HUES48 (cell line): ENCODE results near the gene PLSCR1.
A peak's percentile ranks its signal among the peaks of the same experiment; 100 is the strongest.

ENCODE experiments used
- H3K27ac ChIP-seq: one replicate; pipeline ENCODE4 v1.7.0; 2013; ENCODE audit warnings: low read depth, low read length, inconsistent platforms
- H3K27me3 ChIP-seq: 2 replicates; pipeline ENCODE4 v1.6.1; 2013; ENCODE audit warnings: mild to moderate bottlenecking, low read length; ENCODE audit not compliant: control insufficient read depth, insufficient read depth
- H3K36me3 ChIP-seq: 2 replicates; pipeline ENCODE4 v1.6.1; 2013; ENCODE audit warnings: low read length; ENCODE audit not compliant: control insufficient read depth, insufficient read depth
- H3K4me1 ChIP-seq: 2 replicates; pipeline ENCODE4 v1.6.1; 2013; ENCODE audit warnings: mild to moderate bottlenecking, low read length; ENCODE audit not compliant: control insufficient read depth, insufficient read depth
- H3K4me3 ChIP-seq: 2 replicates; pipeline ENCODE4 v1.5.1; 2013; ENCODE audit warnings: mild to moderate bottlenecking, low read depth, low read length
- H3K9ac ChIP-seq: 2 replicates; pipeline ENCODE4 v1.6.1; 2013; ENCODE audit warnings: mild to moderate bottlenecking, low read depth, low read length, moderate library complexity
- H3K9me3 ChIP-seq: 2 replicates; pipeline ENCODE4 v1.6.1; 2013; ENCODE audit warnings: low read length; ENCODE audit not compliant: control insufficient read depth, insufficient read depth

PLSCR1 gene

GRCh38 chr3:146550070-146550615, 5.7 kb upstream of the PLSCR1 start:
- Histone ChIP-seq H3K27ac (no peak overlapping the region), H3K27me3 (no peaks in the 10 kb centered on the region), H3K36me3 (no peaks in the 10 kb centered on the region), H3K9ac (no peak overlapping the region), H3K4me3 (no peak overlapping the region), H3K9me3 (no peaks in the 10 kb centered on the region), H3K4me1 (peaks cover 25% of the 10 kb centered on the region)

- Histone ChIP-seq H3K9ac (no peak overlapping the region), H3K27ac (no peak overlapping the region), H3K4me1 (peaks cover 35% of the 10 kb centered on the region), H3K4me3 (no peak overlapping the region), H3K9me3 (no peaks in the 10 kb centered on the region), H3K36me3 (no peaks in the 10 kb centered on the region), H3K27me3 (no peaks in the 10 kb centered on the region)
Measured at GRCh38 chr3:146547235-146547835, 2.9 kb upstream of the PLSCR1 start.

- H3K4me1 ChIP-seq = peaks cover 41% of the 10 kb centered on the region
Measured at GRCh38 chr3:146546366-146546965, 2.1 kb upstream of the PLSCR1 start.

GRCh38 chr3:146544929-146545528, 622 bp upstream of the PLSCR1 start:
- H3K36me3 ChIP-seq = 0 out of 2 replicates have a peak, but pooled peaks cover 5% of the 10 kb centered on the region
- H3K9ac ChIP-seq = peak overlapping the region; percentile 58
- peak overlapping the region; percentile 67 for H3K4me3 ChIP-seq
- H3K27ac ChIP-seq = peak overlapping the region; percentile 87
- peaks cover 38% of the 10 kb centered on the region for H3K4me1 ChIP-seq
- no peaks in the 10 kb centered on the region for H3K27me3 ChIP-seq
- no peaks in the 10 kb centered on the region for H3K9me3 ChIP-seq

More at GRCh38 chr3:146546366-146546965, 2.1 kb upstream of the PLSCR1 start:
- no peaks in the 10 kb centered on the region for H3K9me3 ChIP-seq
- H3K4me3 ChIP-seq = no peak overlapping the region
- H3K9ac ChIP-seq = no peak overlapping the region
- no peaks in the 10 kb centered on the region for H3K27me3 ChIP-seq
- H3K27ac ChIP-seq = no peak overlapping the region
- no peaks in the 10 kb centered on the region for H3K36me3 ChIP-seq

- peak overlapping the region; percentile 67 for H3K4me3 ChIP-seq
- H3K27ac ChIP-seq = peak overlapping the region; percentile 87
- peaks cover 16% of the 10 kb centered on the region; the same call in 1 of the 2 replicates for H3K36me3 ChIP-seq
- no peaks in the 10 kb centered on the region for H3K27me3 ChIP-seq
- peaks cover 7% of the 10 kb centered on the region; the same call in 1 of the 2 replicates for H3K9me3 ChIP-seq
- H3K4me1 ChIP-seq = peaks cover 26% of the 10 kb centered on the region
- peak overlapping the region; percentile 58 for H3K9ac ChIP-seq
Measured at GRCh38 chr3:146543461-146544001, 876 bp downstream of the PLSCR1 start.

GRCh38 chr3:146542978-146543377, 1.4 kb downstream of the PLSCR1 start:
- Histone ChIP-seq H3K27ac (no peak overlapping the region), H3K9ac (no peak overlapping the region), H3K4me1 (peaks cover 26% of the 10 kb centered on the region), H3K27me3 (no peaks in the 10 kb centered on the region), H3K9me3 (peaks cover 7% of the 10 kb centered on the region; the same call in 1 of the 2 replicates), H3K4me3 (peak overlapping the region; percentile 67), H3K36me3 (peaks cover 16% of the 10 kb centered on the region; the same call in 1 of the 2 replicates)

- peaks cover 7% of the 10 kb centered on the region; the same call in 1 of the 2 replicates for H3K9me3 ChIP-seq
- H3K9ac ChIP-seq = no peak overlapping the region
- H3K27ac ChIP-seq = no peak overlapping the region
- H3K36me3 ChIP-seq = peaks cover 16% of the 10 kb centered on the region; the same call in 1 of the 2 replicates
- H3K4me1 ChIP-seq = peaks cover 26% of the 10 kb centered on the region
- H3K27me3 ChIP-seq = no peaks in the 10 kb centered on the region
- H3K4me3 ChIP-seq = no peak overlapping the region; the same call in 1 of the 2 replicates
Measured at GRCh38 chr3:146542179-146542578, 2.2 kb downstream of the PLSCR1 start.

GRCh38 chr3:146540978-146541377, 3.4 kb downstream of the PLSCR1 start:
- H3K4me3 ChIP-seq = no peak overlapping the region
- H3K9ac ChIP-seq = no peak overlapping the region
- H3K9me3 ChIP-seq = peaks cover 7% of the 10 kb centered on the region; the same call in 1 of the 2 replicates
- H3K27me3 ChIP-seq = no peaks in the 10 kb centered on the region
- H3K27ac ChIP-seq = no peak overlapping the region
- peaks cover 30% of the 10 kb centered on the region for H3K4me1 ChIP-seq
- H3K36me3 ChIP-seq = peaks cover 16% of the 10 kb centered on the region; the same call in 1 of the 2 replicates

GRCh38 chr3:146540236-146540635, 4.2 kb downstream of the PLSCR1 start:
- Histone ChIP-seq H3K9ac (no peak overlapping the region), H3K27ac (no peak overlapping the region)

GRCh38 chr3:146539315-146539714, 5.1 kb downstream of the PLSCR1 start:
- Histone ChIP-seq H3K27ac (no peak overlapping the region), H3K9me3 (peaks cover 7% of the 10 kb centered on the region; the same call in 1 of the 2 replicates), H3K27me3 (no peaks in the 10 kb centered on the region), H3K4me3 (no peak overlapping the region), H3K36me3 (peaks cover 16% of the 10 kb centered on the region; the same call in 1 of the 2 replicates), H3K4me1 (peaks cover 35% of the 10 kb centered on the region), H3K9ac (no peak overlapping the region)

More at GRCh38 chr3:146540236-146540635, 4.2 kb downstream of the PLSCR1 start:
- H3K9me3 ChIP-seq = peaks cover 7% of the 10 kb centered on the region; the same call in 1 of the 2 replicates
- no peak overlapping the region for H3K4me3 ChIP-seq
- H3K27me3 ChIP-seq = no peaks in the 10 kb centered on the region
- H3K36me3 ChIP-seq = peaks cover 16% of the 10 kb centered on the region; the same call in 1 of the 2 replicates
- H3K4me1 ChIP-seq = peaks cover 34% of the 10 kb centered on the region
